Right lobe of liver (tissue), 6 donors: Measurements from ENCODE around the gene PSMD5. TPM values are rescaled to one million over a fixed set of nuclear protein-coding genes. Genes with fewer than 3 reads are reported as not detected.

Experiments used
- ATAC-seq, 4 donors: fragments of 200-7000 bp; cut with Tn5 transposase; one replicate each; pipeline ENCODE4 v1.9.1; 2020; ENCODE audit warnings: mild to moderate bottlenecking in 4 of 4, moderate library complexity in 4 of 4
- DNase-seq, 3 donors: peaks; one replicate each; pipeline ENCODE4 v3.0.0-alpha.2; 2020
- H3K27ac ChIP-seq, 3 donors: fragments of 200-600 bp; one replicate each; pipeline ENCODE4 v1.8.0; 2022
- H3K27me3 ChIP-seq, 2 donors: fragments of 200-600 bp; one replicate each; pipeline ENCODE4 v1.8.0; 2022
- H3K36me3 ChIP-seq, 4 donors: fragments of 200-600 bp; sonication (generic) in 1 of 4; one replicate each; pipeline versions ENCODE4 v1.5.1 to v1.8.0; 2017 to 2022; ENCODE audit warnings: control low read depth in 1 of 4
- H3K4me1 ChIP-seq, 4 donors: fragments of 200-600 bp; sonication (generic) in 1 of 4; one replicate each; pipeline versions ENCODE4 v1.5.1 to v1.8.0; 2017 to 2022; ENCODE audit warnings: control low read depth in 1 of 4
- H3K4me3 ChIP-seq, 3 donors: fragments of 200-600 bp; one replicate each; pipeline ENCODE4 v1.8.0; 2022
- H3K9me3 ChIP-seq, 4 donors: fragments of 200-600 bp; sonication (generic) in 1 of 4; one replicate each; pipeline versions ENCODE4 v1.5.1 to v1.8.0; 2017 to 2022; ENCODE audit warnings: control low read depth in 1 of 4
- POLR2A ChIP-seq: fragments of 450-650 bp; IDR thresholded peaks from one replicate; pipeline ENCODE4 v1.6.1; 2017; ENCODE audit warnings: antibody characterized with exemption, mild to moderate bottlenecking
- WGBS: methylation state at CpG from one replicate; pipeline ENCODE4 v1.1.6; 2018; ENCODE audit warnings: low coverage, low lambda C conversion rate; ENCODE audit not compliant: insufficient coverage; ENCODE audit errors: missing lambda C conversion rate; 5-methylcytosine and 5-hydroxymethylcytosine counted together
- intact Hi-C, 2 donors: fragments of 100-400 bp; cut with DNase I; formaldehyde crosslinking; loops; one replicate each; pipeline versions ENCODE4 v1.11.2 to v1.14.1; 2022
- total RNA-seq, 6 experiments: library from RNA; depleted of rRNA in 2 of 6; stranded (reverse); fragments of >200 nt in 2 of 6; fragmentation: NEBNext Ultra II Directional in 3 of 6; extraction: Animal tissue kit (Norgen Biotek cat#: 25700) in 3 of 6; gene quantifications; one replicate each; pipeline versions ENCODE4 v1.1.0 to v1.2.4, GENCODE V29; 2016 to 2023
- TF ChIP-seq, protein P1 (sequence below), 4 donors: fragments of 200-600 bp in 3 of 4; fragments of 450-650 bp in 1 of 4; IDR thresholded peaks; one replicate each; pipeline versions ENCODE4 v1.5.1 to v1.8.0; 2016 to 2022; ENCODE audit warnings: antibody characterized with exemption in 4 of 4, mild to moderate bottlenecking in 2 of 4
- donor health status: DM: no; HTN: yes; CAD: no.
- donor health status: DM: no; HTN: no; CAD: no.
- donor health status: DM: no; HTN: no; CAD: no.
- donor health status: DM: no; HTN: yes; CAD: no.
- donor health status: DM: no; HTN: yes; CAD: no.

Gene PSMD5
- total RNA-seq, 6 experiments from 2014 or later, result 14.1 to 29.2 (median 21.5) TPM

DNA sequence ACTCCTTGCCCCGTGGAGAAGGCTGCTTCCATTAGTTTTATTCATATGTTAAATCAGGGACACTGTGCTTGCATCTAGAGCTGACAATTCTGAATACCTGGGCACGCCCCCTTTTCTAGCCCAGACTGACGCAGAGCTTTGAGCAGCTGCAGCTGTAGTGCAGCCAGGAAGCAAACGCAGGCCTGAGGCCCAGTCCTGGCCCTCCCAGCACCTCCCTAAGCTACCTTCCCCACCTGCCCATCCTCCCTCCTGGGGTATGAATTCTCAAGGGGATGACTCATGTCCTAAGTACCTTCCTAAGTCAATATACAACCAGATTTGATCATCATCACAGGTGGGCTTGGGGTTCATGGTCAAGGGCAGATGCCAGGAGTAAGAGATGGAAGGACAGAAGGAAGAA is 30.8 kb upstream of the PSMD5 start:
- Histone ChIP-seq H3K27me3 (no peaks in the 10 kb centered on the region), H3K27ac (no peak overlapping the region), H3K4me1 (peaks cover 0 to 3% (median 0%) of the 10 kb centered on the region in 4 donors), H3K36me3 (no peaks in the 10 kb centered on the region), H3K9me3 (no peaks in the 10 kb centered on the region), H3K4me3 (no peak overlapping the region)
- TF ChIP-seq, protein P1, sequence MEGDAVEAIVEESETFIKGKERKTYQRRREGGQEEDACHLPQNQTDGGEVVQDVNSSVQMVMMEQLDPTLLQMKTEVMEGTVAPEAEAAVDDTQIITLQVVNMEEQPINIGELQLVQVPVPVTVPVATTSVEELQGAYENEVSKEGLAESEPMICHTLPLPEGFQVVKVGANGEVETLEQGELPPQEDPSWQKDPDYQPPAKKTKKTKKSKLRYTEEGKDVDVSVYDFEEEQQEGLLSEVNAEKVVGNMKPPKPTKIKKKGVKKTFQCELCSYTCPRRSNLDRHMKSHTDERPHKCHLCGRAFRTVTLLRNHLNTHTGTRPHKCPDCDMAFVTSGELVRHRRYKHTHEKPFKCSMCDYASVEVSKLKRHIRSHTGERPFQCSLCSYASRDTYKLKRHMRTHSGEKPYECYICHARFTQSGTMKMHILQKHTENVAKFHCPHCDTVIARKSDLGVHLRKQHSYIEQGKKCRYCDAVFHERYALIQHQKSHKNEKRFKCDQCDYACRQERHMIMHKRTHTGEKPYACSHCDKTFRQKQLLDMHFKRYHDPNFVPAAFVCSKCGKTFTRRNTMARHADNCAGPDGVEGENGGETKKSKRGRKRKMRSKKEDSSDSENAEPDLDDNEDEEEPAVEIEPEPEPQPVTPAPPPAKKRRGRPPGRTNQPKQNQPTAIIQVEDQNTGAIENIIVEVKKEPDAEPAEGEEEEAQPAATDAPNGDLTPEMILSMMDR (IDR thresholded peaks at IDR 0.05), result no peak
- ATAC-seq (no peak), DNase-seq (no peak)
- intact Hi-C loops, result loop anchor here in 1 of 2 donors (10.0 kb wide), 1 partner anchor 51 kb away; the partner anchor contains the start of gene TRAF1
- 79% methylated on average over 3 of the region's 4 CpGs for WGBS

DNA sequence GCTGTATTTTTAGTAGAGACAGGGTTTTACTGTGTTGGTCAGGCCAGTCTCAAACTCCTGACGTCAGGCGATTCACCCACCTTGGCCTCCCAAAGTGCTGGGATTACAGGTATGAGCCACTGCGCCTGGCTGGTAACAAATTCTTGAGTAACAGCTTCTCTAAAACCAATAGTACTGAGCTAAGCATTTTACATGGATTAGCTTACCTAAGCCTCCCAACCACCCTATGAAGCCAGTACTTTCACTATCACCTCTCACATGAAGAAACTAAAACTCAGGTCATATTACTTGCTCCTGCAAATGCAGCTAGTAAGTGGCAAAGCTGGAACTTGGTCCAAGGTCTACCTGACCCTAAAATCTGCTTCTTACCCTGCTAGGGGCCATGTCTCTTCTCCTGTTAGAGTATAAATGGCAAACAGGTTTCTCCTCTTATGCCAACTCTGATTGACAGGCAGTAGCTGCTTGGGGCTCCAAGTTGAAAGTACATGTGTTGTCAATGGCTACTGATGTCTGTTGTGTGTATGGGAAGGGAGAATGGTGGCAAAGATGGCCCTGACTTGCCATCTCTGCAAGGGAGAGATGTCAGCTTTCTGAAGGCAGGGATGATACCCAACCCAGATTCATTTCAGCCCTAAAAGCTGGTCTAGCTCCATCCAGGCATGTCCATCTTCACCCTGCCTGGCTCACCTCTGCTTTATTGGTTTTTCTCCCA is 30.2 kb upstream of the PSMD5 start:
- intact Hi-C loops, result loop anchor here in 1 of 2 donors (10.0 kb wide), 1 partner anchor 52 kb away; the partner anchor contains the start of gene TRAF1
- DNase-seq, result no peak
- ATAC-seq, result no peak
- Histone ChIP-seq H3K27me3 (no peaks in the 10 kb centered on the region), H3K4me1 (peaks cover 0 to 9% (median 0%) of the 10 kb centered on the region in 4 donors), H3K4me3 (no peak overlapping the region), H3K27ac (peak overlapping the region in 2 of 3 donors; percentile 1 to 32), H3K9me3 (no peaks in the 10 kb centered on the region), H3K36me3 (no peaks in the 10 kb centered on the region)
- TF ChIP-seq POLR2A, result no peak
- TF ChIP-seq, protein P1 (IDR thresholded peaks at IDR 0.05), result no peak
- WGBS, result 58% methylated on average over 3 of the region's 3 CpGs

DNA sequence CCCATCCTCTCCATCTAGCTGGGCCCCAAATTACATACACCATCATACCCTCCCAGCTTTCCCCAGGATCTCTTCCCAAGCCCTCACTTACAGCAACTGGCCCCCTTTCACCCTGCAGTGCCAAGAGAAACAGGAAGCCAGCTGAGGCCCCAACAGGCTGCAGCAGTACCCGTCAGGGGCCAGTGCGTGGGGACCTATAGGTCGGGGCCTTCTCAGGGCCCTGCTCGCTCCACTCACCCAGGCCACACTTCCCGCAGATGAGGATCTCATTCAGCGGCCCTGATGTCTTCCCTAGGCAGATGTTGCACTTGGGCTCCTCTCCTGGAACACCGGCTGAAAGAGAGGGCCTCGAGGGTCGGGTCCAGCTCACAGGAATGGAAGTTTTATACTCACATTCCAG is 27.5 kb upstream of the PSMD5 start:
- no peaks in the 10 kb centered on the region for H3K9me3 ChIP-seq
- intact Hi-C loops, result loop anchor here in 1 of 2 donors (10.0 kb wide), 1 partner anchor 55 kb away; the partner anchor contains the start of gene TRAF1
- no peak for ATAC-seq
- TF ChIP-seq POLR2A, result no peak
- TF ChIP-seq, protein P1 (IDR thresholded peaks at IDR 0.05), result no peak
- peaks cover 0 to 5% (median 0%) of the 10 kb centered on the region in 4 donors for H3K4me1 ChIP-seq
- DNase-seq, result no peak
- H3K27ac ChIP-seq, result no peak overlapping the region
- no peak overlapping the region for H3K4me3 ChIP-seq
- whole genome bisulfite sequencing, result no CpG with 5 or more reads among the region's 9 CpGs
- H3K36me3 ChIP-seq, result no peaks in the 10 kb centered on the region
- H3K27me3 ChIP-seq, result no peaks in the 10 kb centered on the region

DNA sequence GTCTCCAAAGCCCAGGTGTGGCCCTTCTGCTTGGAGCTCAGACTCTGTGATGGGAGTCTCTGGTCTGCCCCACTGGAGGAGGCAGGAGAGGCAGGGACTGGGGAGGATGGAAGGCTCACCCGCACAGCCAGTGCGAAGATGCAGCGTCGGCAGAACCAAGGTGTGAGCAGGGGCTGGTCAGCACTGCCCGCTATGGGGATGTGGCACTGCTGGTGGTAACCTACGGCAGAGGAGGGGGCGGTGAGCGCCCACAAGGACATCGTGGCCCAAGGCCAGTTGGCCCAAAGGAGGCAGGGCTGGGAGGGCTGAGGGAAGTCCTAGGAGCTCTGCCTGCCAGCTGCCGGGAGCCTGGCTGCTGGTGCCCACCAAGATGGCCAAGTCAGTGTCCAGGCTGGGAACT is 27.0 kb upstream of the PSMD5 start:
- ATAC-seq (no peak), DNase-seq (peak in 1 of 3 donors; percentile 64)
- H3K36me3 ChIP-seq, result no peaks in the 10 kb centered on the region
- no peaks in the 10 kb centered on the region for H3K27me3 ChIP-seq
- H3K9me3 ChIP-seq, result no peaks in the 10 kb centered on the region
- peak overlapping the region in 1 of 3 donors; percentile 68 for H3K27ac ChIP-seq
- TF ChIP-seq, protein P1 (IDR thresholded peaks at IDR 0.05), result no peak
- TF ChIP-seq POLR2A, result no peak
- H3K4me1 ChIP-seq, result peaks cover 0 to 5% (median 0%) of the 10 kb centered on the region in 4 donors
- WGBS, result 91% methylated on average over 4 of the region's 10 CpGs
- peak overlapping the region in 1 of 3 donors; percentile 47 for H3K4me3 ChIP-seq
- intact Hi-C loops, result loop anchor here in 1 of 2 donors (10.0 kb wide), 1 partner anchor 55 kb away; the partner anchor contains the start of gene TRAF1
